Large intestine (tissue), 3 donors: ENCODE results near the gene DLGAP1. TPM values are rescaled to one million over a fixed set of nuclear protein-coding genes. Genes with fewer than 3 reads are reported as not detected.
A peak's percentile ranks its signal among the peaks of the same experiment; 100 is the strongest.

Source experiments
- DNase-seq, 2 donors: peaks; one replicate each; pipeline versions ENCODE4 v3.0.0 to v3.0.0-alpha.2; 2013
- H3K27ac ChIP-seq: one replicate; pipeline ENCODE4 v1.5.1; 2013; ENCODE audit warnings: low read length
- H3K27me3 ChIP-seq: 2 replicates; pipeline ENCODE4 v1.6.1; 2013; ENCODE audit warnings: low read length; ENCODE audit not compliant: control insufficient read depth, insufficient read depth
- H3K36me3 ChIP-seq: 2 replicates; pipeline ENCODE4 v1.6.1; 2013; ENCODE audit warnings: low read length; ENCODE audit not compliant: control insufficient read depth, insufficient read depth
- H3K4me1 ChIP-seq: one replicate; pipeline ENCODE4 v1.6.1; 2013; ENCODE audit warnings: low read length; ENCODE audit not compliant: control insufficient read depth, insufficient read depth
- H3K4me3 ChIP-seq: one replicate; pipeline ENCODE4 v1.5.1; 2013; ENCODE audit warnings: low read length
- H3K9me3 ChIP-seq: one replicate; pipeline ENCODE4 v1.6.1; 2013; ENCODE audit warnings: mild to moderate bottlenecking, low read depth, low read length, moderate library complexity; ENCODE audit not compliant: control insufficient read depth
- WGBS: methylation state at CpG from one replicate; pipeline ENCODE4 v1.1.5; 2013; ENCODE audit warnings: low lambda C conversion rate; ENCODE audit not compliant: insufficient coverage; 5-methylcytosine and 5-hydroxymethylcytosine counted together
- polyA plus RNA-seq: library from polyadenylated mRNA; unstranded; fragments of 120-200 nt; gene quantifications from one replicate; pipeline ENCODE4 v1.2.1, GENCODE V29; 2013

Gene DLGAP1
- polyA plus RNA-seq, 1 donor: 0.69 TPM

- no peak overlapping the region for H3K27ac ChIP-seq
- WGBS: no CpG with 5 or more reads among the region's 8 CpGs
- no peaks in the 10 kb centered on the region for H3K9me3 ChIP-seq
- no peak overlapping the region for H3K4me3 ChIP-seq
- peaks cover 15% of the 10 kb centered on the region for H3K4me1 ChIP-seq
- no peak for DNase-seq
- H3K36me3 ChIP-seq: no peaks in the 10 kb centered on the region
- H3K27me3 ChIP-seq: no peaks in the 10 kb centered on the region
These were observed 805.3 kb downstream of the DLGAP1 start for GRCh38 chr18:3649633-3650426.

DNA sequence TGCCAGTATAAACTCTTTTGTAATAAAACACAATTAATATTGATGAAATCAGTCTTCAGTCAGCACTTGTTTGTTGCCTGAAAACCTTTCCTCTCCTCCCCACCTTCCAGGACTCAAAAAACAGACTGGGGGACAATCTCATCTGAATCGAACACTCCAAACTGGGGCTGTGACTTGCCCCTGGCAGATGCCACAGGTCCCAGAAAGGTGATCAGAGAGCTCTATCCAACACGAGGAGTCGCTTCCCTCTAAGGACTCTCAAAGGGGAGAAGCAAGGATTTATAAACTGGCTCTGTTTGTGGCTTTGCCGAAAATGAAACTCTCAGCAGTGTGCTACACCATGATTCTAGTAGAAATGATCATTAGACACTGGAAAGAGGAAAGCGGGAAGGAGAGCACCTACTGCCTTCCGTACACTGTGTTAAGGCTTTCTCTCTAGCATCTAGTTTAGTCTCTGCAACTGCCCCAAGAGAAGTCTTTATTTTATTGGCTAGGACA, 805.9 kb downstream of the DLGAP1 start:
- no peak overlapping the region for H3K4me3 ChIP-seq
- WGBS: 100% methylated on average over 1 of the region's 6 CpGs
- H3K4me1 ChIP-seq: peaks cover 14% of the 10 kb centered on the region
- no peaks in the 10 kb centered on the region for H3K9me3 ChIP-seq
- no peaks in the 10 kb centered on the region for H3K27me3 ChIP-seq
- H3K36me3 ChIP-seq: no peaks in the 10 kb centered on the region
- no peak for DNase-seq
- H3K27ac ChIP-seq: no peak overlapping the region

DNA sequence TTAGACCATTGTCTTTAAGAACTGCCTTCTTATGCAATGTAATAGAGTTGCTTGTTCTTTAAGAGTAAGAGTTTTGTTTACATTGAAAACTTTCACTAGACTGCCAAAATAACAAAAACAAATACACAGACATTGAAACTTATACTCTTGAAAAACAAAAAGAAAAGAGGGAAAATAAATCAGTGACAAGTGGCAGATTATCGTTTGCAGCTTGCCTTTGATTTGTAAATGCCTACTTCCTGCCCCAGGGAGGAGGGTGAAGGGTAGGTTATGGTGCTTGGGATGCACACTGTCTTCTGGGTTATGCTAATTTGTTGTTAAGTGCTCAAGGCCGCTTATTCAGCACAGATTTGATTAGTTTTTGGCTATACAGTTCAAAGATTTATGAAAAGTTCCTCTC, 806.5 kb downstream of the DLGAP1 start:
- peaks cover 8% of the 10 kb centered on the region for H3K4me1 ChIP-seq
- WGBS: no CpG with 5 or more reads among the region's 2 CpGs
- no peak overlapping the region for H3K4me3 ChIP-seq
- no peak for DNase-seq
- H3K9me3 ChIP-seq: no peaks in the 10 kb centered on the region
- no peaks in the 10 kb centered on the region for H3K36me3 ChIP-seq
- H3K27ac ChIP-seq: no peak overlapping the region
- H3K27me3 ChIP-seq: no peaks in the 10 kb centered on the region

GRCh38 chr18:3648200-3648599, 806.9 kb downstream of the DLGAP1 start:
- Histone ChIP-seq H3K27me3 (no peaks in the 10 kb centered on the region), H3K4me3 (no peak overlapping the region), H3K36me3 (no peaks in the 10 kb centered on the region), H3K4me1 (peaks cover 8% of the 10 kb centered on the region), H3K27ac (no peak overlapping the region), H3K9me3 (no peaks in the 10 kb centered on the region)
- DNase-seq: no peak
- 100% methylated on average over 2 of the region's 6 CpGs for WGBS

- WGBS: no CpG with 5 or more reads among the region's 4 CpGs
- no peaks in the 10 kb centered on the region for H3K9me3 ChIP-seq
- peaks cover 3% of the 10 kb centered on the region for H3K4me1 ChIP-seq
- no peaks in the 10 kb centered on the region for H3K36me3 ChIP-seq
- no peak for DNase-seq
- H3K4me3 ChIP-seq: no peak overlapping the region
- no peak overlapping the region for H3K27ac ChIP-seq
- H3K27me3 ChIP-seq: no peaks in the 10 kb centered on the region
These were observed 807.5 kb downstream of the DLGAP1 start for GRCh38 chr18:3647636-3648035.

DNA sequence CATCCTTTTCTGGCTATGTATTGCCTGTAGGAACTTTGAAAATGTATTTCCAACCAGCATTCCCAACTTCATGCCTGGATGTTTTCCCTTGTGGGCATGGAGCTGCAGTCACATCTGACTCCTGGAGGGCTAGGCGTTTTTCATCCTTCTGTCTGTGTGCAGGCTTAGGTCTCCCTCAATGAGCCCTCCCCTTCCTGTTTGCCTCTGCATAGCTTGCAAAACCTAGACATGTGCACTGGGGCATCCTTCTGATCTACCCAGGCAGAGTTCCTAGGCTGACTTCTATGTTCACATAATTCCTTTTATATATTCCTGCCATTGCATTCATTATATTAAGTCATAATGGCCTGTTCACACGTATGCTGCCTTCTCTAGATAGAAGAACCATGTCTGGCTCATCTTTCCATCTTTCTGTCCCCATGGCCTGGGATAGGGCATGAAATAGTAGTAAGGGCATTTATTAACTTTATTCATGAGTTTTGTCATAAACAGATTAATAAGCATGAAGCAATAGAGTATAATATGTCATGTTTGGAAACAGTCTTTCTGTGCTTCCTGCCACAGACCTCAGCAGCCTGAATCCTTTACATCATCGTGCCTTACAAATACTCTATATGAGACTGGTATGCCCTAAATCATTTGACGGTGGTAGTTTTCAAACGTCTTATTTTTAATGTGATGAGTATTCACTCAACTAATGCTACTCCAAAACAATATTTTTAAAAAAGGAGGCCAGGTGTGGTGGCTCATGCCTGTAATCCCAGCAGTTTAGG, 809.5 kb downstream of the DLGAP1 start:
- Histone ChIP-seq H3K9me3 (no peaks in the 10 kb centered on the region), H3K4me3 (no peak overlapping the region), H3K4me1 (no peaks in the 10 kb centered on the region), H3K36me3 (no peaks in the 10 kb centered on the region), H3K27me3 (no peaks in the 10 kb centered on the region), H3K27ac (no peak overlapping the region)
- no peak for DNase-seq
- WGBS: 100% methylated on average over 2 of the region's 5 CpGs

DNA sequence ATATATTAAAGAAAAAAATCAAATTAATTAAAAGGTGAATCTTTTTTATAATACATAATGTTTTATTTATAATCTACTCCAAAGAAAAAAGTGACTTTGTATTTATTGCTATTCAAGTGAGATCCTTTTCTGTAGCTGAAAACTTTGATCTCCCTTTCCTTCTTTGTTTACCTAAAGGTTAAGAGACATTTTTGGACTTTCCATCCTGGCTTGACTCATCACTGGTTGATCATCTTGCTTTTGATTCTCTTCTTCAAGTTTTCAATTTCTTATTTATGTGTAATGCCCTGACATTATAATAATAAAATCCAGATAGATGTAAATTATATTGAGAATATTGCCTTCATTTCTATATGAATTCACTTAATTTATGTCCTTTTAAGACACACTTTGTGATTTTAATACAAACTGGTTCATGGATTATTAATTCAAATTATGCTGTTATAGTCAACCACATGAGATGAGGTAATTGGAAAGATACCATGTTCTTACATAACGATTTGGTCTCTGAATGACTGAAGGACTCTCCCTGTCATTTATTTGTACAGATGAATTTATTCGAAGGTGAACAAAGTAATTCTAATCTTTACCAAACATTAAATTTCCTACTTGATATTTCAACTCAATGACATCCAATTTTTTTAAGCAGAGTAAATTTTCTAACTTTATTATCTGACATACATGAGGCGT, 820.7 kb downstream of the DLGAP1 start:
- Histone ChIP-seq H3K4me1 (peaks cover 4% of the 10 kb centered on the region), H3K27ac (no peak overlapping the region), H3K9me3 (no peaks in the 10 kb centered on the region), H3K27me3 (no peaks in the 10 kb centered on the region), H3K36me3 (no peaks in the 10 kb centered on the region), H3K4me3 (no peak overlapping the region)
- no peak for DNase-seq
- WGBS: 83% methylated on average over 3 of the region's 3 CpGs

DNA sequence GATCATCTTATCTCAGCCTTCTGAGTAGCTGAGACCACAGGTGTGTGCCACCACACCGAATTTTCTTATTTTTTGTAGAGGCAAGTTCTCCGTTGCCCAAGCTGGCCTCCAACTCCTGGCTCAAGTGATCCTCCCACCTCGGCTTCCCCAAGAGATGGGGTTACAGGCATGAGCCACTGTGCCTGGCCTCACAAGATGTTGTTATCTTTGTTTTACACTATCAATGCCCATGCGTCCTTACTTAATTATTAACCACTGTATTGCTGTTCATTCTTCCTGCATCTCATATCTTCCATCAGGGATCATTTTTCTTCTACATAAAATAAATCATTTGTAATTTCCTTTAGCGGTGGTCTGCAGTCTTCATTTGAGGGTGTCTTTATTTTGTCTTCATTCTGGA, 823.2 kb downstream of the DLGAP1 start:
- no peaks in the 10 kb centered on the region for H3K36me3 ChIP-seq
- DNase-seq: peak in 1 of 2 donors; percentile 62
- 13% methylated on average over 2 of the region's 5 CpGs for WGBS
- no peak overlapping the region for H3K27ac ChIP-seq
- H3K27me3 ChIP-seq: no peaks in the 10 kb centered on the region
- H3K4me3 ChIP-seq: no peak overlapping the region
- H3K4me1 ChIP-seq: peaks cover 4% of the 10 kb centered on the region
- H3K9me3 ChIP-seq: no peaks in the 10 kb centered on the region

DNA sequence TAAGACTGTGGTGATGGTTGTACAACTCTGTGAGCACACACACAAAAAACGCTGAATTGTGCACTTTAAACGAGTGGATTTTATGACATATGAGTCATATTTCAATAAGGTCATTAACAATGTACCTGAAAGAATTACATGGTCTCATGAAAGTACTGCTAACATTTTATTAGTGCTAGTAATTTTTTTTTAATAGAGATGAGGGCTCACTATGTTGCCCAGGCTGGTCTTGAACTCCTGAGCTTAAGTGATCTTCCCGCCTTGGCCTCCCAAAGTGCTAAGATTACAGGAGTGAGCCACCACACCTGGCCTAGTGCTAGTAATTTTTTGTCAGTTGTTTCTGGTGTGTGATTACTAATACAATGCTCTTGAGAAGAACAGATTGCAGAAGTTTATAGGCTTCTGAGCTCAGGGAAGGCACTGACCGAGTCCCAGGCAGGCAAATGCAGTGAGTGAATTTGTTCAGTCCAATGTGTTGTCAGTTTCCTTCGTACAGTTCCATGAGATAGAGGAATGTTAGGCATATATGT, 828.1 kb downstream of the DLGAP1 start:
- 53% methylated on average over 2 of the region's 5 CpGs for WGBS
- H3K36me3 ChIP-seq: no peaks in the 10 kb centered on the region
- DNase-seq: peak in 1 of 2 donors; percentile 65
- H3K27ac ChIP-seq: peak overlapping the region; percentile 44
- no peaks in the 10 kb centered on the region for H3K9me3 ChIP-seq
- no peak overlapping the region for H3K4me3 ChIP-seq
- H3K4me1 ChIP-seq: peaks cover 26% of the 10 kb centered on the region
- H3K27me3 ChIP-seq: no peaks in the 10 kb centered on the region

DNA sequence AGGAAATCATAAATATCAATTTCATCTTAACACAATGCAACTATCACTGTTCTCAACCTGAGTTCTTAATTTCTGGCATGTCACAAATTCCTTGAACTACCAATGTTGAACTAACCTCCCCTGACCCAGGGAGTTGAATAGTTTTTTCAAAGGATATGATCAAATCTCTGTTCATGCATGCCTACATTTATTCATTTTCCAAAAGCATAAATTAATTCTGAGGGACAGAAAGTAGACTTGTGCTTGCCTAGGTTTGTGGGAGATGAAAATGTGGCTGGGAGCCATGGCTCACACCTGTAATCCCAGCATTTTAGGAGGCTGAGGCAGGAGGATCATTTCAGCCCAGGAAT, 829.4 kb downstream of the DLGAP1 start:
- Histone ChIP-seq H3K4me1 (peaks cover 31% of the 10 kb centered on the region), H3K27ac (no peak overlapping the region), H3K9me3 (no peaks in the 10 kb centered on the region), H3K27me3 (no peaks in the 10 kb centered on the region), H3K36me3 (no peaks in the 10 kb centered on the region), H3K4me3 (no peak overlapping the region)
- DNase-seq: no peak
